ENCODE measurements around the gene OLFM2. TPM values are rescaled to one million over a fixed set of nuclear protein-coding genes. Genes with fewer than 3 reads are reported as not detected.

OLFM2 gene
- total RNA-seq, 2 donors from 2014 or later: 33.1 to 58.1 TPM

GRCh38 chr19:9937001-9937411 lies 691 bp upstream of the OLFM2 start:
- Histone ChIP-seq H3K36me3 (ENCODE audit: control insufficient read depth, insufficient read depth, low read length) (no peaks in the 10 kb centered on the region), H3K4me3 (ENCODE audit: low read length) (peak overlapping the region; percentile 69), H3K27me3 (ENCODE audit: control insufficient read depth, insufficient read depth, low read length, poor library complexity, severe bottlenecking) (peaks cover 20% of the 10 kb centered on the region), H3K9ac (ENCODE audit: extremely low read depth, low read length, poor library complexity, severe bottlenecking) (no peak overlapping the region), H3K9me3 (ENCODE audit: control insufficient read depth, low read length) (no peaks in the 10 kb centered on the region), H3K4me1 (ENCODE audit: control insufficient read depth, insufficient read depth, low read length) (no peaks in the 10 kb centered on the region), H3K27ac (ENCODE audit: low read depth, low read length) (no peak overlapping the region)
- peak; percentile 74 for DNase-seq
- no peaks in the 10 kb centered on the region for H3K36me3 Mint-ChIP-seq (ENCODE audit: low read depth)
- peaks cover 46% of the 10 kb centered on the region for H3K27me3 Mint-ChIP-seq (ENCODE audit: insufficient read depth)
- H3K9me3 Mint-ChIP-seq: peaks cover under 1% of the 10 kb centered on the region
- H3K4me3 Mint-ChIP-seq: peak overlapping the region; percentile 76
- H3K4me1 Mint-ChIP-seq: peaks cover 13% of the 10 kb centered on the region
- no peak overlapping the region for H3K27ac Mint-ChIP-seq
- TF ChIP-seq CTCF (conservative IDR thresholded peaks at IDR 0.05): no peak
- WGBS, 2 experiments (ENCODE audit: insufficient coverage in 1 of 2, insufficient read length in 1 of 2): 16 to 22% methylated on average over 14 to 20 of the region's 20 CpGs

- no peaks in the 10 kb centered on the region for H3K9me3 Mint-ChIP-seq
- Histone ChIP-seq H3K4me1 (ENCODE audit: control insufficient read depth, insufficient read depth, low read length) (no peaks in the 10 kb centered on the region), H3K27me3 (ENCODE audit: control insufficient read depth, insufficient read depth, low read length, poor library complexity, severe bottlenecking) (peaks cover 20% of the 10 kb centered on the region), H3K9me3 (ENCODE audit: control insufficient read depth, low read length) (no peaks in the 10 kb centered on the region), H3K36me3 (ENCODE audit: control insufficient read depth, insufficient read depth, low read length) (no peaks in the 10 kb centered on the region), H3K9ac (ENCODE audit: extremely low read depth, low read length, poor library complexity, severe bottlenecking) (peak overlapping the region; percentile 11), H3K27ac (ENCODE audit: low read depth, low read length) (no peak overlapping the region), H3K4me3 (ENCODE audit: low read length) (peak overlapping the region; percentile 85)
- 3 to 5% methylated on average over 10 to 38 of the region's 44 CpGs for WGBS, 2 experiments (ENCODE audit: insufficient coverage in 1 of 2, insufficient read length in 1 of 2)
- H3K36me3 Mint-ChIP-seq (ENCODE audit: low read depth): no peaks in the 10 kb centered on the region
- H3K4me3 Mint-ChIP-seq: peak overlapping the region; percentile 76
- peak; percentile 52 for DNase-seq
- peak overlapping the region; percentile 71 for H3K27ac Mint-ChIP-seq
- no peak for TF ChIP-seq CTCF (conservative IDR thresholded peaks at IDR 0.05)
- peaks cover 37% of the 10 kb centered on the region for H3K27me3 Mint-ChIP-seq (ENCODE audit: insufficient read depth)
- H3K4me1 Mint-ChIP-seq: peaks cover 14% of the 10 kb centered on the region
Observed at GRCh38 chr19:9935506-9936325, 599 bp downstream of the OLFM2 start.

- Histone ChIP-seq H3K4me1 (ENCODE audit: control insufficient read depth, insufficient read depth, low read length) (no peaks in the 10 kb centered on the region), H3K27me3 (ENCODE audit: control insufficient read depth, insufficient read depth, low read length, poor library complexity, severe bottlenecking) (peaks cover 20% of the 10 kb centered on the region), H3K27ac (ENCODE audit: low read depth, low read length) (no peak overlapping the region), H3K9me3 (ENCODE audit: control insufficient read depth, low read length) (no peaks in the 10 kb centered on the region), H3K9ac (ENCODE audit: extremely low read depth, low read length, poor library complexity, severe bottlenecking) (no peak overlapping the region), H3K4me3 (ENCODE audit: low read length) (no peak overlapping the region), H3K36me3 (ENCODE audit: control insufficient read depth, insufficient read depth, low read length) (no peaks in the 10 kb centered on the region)
- 22 to 59% methylated on average over 2 to 22 of the region's 23 CpGs for WGBS, 2 experiments (ENCODE audit: insufficient coverage in 1 of 2, insufficient read length in 1 of 2)
- H3K4me3 Mint-ChIP-seq: peak overlapping the region; percentile 76
- peak; percentile 97 for DNase-seq
- H3K27ac Mint-ChIP-seq: no peak overlapping the region
- peaks cover 33% of the 10 kb centered on the region for H3K27me3 Mint-ChIP-seq (ENCODE audit: insufficient read depth)
- no peaks in the 10 kb centered on the region for H3K36me3 Mint-ChIP-seq (ENCODE audit: low read depth)
- H3K9me3 Mint-ChIP-seq: no peaks in the 10 kb centered on the region
- peaks cover 14% of the 10 kb centered on the region for H3K4me1 Mint-ChIP-seq
- peak; percentile 97 for TF ChIP-seq CTCF (conservative IDR thresholded peaks at IDR 0.05)
Observed at GRCh38 chr19:9934132-9934950, 2.0 kb downstream of the OLFM2 start.

Data from endodermal cell (in vitro differentiated cells).